HG02610 (cell line): Measurements from ENCODE around the gene NOD2.
A peak's percentile ranks its signal among the peaks of the same experiment; 100 is the strongest.

Experiments used
- ATAC-seq: cut with Tn5 transposase; IDR thresholded peaks from one replicate; pipeline ENCODE4 v1.9.1; 2021; ENCODE audit warnings: mild to moderate bottlenecking, moderate library complexity; ENCODE audit not compliant: unreplicated experiment

Gene NOD2

DNA sequence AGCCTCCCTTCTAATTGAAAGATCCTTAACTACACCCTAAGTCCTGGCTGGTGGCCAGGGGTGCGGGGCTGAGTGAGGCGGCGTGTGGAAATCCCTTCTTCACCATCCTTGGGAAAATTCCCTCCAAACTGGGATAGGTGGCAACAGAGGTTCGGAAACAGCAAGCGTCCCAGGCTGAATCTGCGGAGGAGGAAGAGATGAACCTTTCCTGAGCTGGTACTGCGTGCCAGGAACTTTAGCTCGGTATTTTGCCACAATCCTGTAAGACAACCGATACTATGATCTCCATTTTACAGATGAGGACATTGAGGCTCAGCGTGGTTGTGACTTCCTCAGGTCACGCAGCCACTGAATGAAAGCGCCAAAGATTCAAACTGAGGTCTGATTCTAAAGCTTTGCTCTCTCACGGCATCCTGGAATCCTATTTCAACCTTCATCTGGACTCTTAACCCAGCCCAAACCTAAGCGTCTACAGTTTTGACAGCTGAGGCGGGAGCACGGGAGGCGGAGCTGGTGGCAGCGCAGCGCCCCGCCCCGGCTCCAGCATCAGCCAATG, 47.9 kb downstream of the NOD2 start:
- no peak for ATAC-seq

DNA sequence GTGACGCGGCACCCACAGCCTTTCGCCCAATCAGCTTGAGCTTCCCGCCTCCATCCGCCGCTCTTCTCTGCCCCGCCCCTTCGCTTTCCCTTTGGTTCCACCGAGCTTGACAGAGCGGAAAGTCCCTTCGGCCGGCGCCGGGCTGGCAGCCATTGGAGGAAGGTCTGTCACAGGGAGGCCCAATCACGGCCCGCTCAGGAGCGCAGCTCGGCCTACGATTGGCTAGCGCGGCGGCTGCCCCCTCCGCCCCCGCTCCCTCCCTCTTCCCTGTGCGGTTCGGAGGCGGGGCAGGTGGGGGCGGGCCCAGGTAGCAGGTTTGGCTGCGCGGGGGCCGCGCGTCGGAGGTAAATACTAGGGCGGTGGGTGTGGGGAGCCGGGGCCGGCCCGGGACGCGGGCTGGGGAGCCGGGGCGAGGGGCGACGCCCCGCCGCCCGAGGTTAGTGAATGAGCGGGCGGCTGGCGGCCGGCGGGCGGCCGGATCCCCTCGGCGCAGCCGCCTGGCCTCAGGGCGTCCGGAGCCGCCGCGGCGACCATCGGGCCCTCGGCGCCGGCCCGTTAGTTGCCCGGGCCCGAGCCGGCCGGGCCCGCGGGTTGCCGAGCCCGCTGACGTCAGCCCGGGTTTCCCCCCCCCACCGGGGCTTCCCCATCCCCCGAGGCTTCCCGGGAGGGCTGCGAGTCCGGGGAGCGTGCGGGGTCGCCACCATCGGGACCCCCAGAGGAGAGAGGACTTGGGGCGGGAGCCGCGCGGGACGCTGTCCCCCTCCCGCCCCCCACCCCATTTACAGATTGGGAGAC, 48.6 kb downstream of the NOD2 start, which contains the start of gene CYLD:
Gene CYLD (plus strand): TSS at position 306 of the 795 bp plus-strand sequence. CDS start 7,613 bp downstream, outside the sequence.
- ATAC-seq: peak; percentile 92

DNA sequence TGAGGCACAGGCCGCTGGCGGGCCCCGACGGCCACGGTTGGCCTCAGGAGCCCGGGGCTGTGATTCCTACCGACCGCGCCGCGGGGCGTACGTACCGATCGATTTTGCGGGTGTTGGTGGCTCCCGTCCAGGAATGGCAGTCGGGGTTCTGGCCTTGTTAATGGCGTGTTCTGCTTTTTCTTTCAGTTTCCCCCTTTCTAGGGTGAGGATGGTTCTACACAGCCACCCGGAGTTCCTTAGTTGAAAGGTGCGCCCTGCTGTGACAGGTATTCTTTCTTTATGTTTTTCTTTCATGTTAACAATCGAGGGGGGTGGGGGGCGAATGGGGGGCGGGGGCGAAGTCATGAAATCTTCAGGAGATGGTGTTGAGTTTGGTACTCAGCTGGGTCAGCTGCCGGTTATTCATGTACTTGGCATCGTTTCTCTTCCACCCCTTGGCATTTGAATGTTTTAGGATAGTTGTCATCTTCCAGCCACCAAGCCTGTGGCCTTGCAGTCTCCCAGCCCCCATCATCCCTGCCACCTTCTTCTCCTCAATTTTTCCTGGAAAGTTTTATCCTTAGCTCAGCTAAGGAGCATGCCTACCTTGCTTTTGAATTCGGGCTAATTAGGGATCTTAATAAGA, 49.3 kb downstream of the NOD2 start:
- no peak for ATAC-seq

DNA sequence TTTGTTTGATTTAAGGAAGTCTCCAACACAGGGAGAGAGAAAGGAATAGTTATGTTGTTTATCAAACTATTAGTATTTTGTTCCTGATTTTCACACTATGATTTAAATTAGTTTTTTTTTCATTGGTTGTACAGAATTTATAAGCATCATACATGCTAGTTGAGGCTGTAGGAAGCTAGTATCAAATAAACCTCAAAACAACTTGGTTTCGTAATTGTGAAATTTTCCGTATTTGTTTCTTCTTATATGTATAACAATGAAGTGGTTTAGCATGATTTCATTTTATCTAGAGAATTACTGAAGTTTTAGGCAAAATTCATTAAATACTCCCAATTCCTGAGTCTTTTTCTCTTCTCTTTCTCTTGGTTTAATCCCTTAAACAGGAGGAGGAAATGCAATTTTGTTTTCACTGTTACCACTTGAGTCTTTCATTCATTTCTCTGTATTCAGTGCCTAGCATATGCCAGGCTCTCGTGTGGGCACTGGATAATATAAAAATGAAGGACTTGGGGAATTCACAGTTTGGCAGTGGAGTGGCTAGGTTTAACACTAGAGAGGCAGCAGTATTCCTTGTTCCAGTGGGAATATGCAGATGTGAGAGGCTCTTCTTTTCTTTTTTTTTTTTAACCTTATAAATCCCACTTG, 50.3 kb downstream of the NOD2 start:
- no peak for ATAC-seq

DNA sequence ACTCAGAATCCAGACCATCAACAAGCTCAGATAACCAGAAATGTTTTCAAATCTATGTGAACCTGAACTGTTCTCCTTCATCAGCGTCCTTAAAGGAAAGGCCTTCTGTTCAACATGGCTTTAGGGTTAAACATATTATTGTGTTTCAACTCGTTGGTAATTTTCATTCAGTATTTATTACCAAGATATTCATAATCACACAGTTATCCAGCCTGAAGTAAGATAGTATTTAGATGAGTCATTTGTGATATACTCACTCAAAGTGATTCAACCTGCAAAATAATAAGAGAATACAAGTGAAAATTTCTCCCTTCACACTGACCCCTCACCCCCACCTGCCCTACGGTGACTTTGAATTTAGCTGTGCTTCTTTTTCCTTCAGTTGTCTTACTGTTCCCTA, 51.5 kb downstream of the NOD2 start:
- ATAC-seq: no peak

DNA sequence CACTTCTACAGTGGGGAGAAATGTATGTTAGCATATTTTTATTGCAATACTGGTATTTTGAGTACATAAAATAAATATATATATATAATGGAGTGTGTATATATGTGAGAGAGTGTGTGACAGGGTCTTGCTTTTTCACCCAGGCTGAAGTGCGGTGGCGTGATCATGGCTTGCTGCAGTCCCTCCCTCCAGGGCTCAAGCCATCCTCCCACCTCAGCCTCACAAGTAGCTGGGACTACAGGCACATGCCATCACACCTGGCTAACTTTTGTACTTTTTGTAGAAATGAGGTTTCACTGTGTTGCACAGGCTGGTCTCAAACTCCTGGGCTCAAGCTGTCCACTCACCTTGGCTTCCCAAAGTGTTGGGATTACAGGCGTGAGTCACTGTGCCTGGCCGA, 52.5 kb downstream of the NOD2 start:
- ATAC-seq: no peak

DNA sequence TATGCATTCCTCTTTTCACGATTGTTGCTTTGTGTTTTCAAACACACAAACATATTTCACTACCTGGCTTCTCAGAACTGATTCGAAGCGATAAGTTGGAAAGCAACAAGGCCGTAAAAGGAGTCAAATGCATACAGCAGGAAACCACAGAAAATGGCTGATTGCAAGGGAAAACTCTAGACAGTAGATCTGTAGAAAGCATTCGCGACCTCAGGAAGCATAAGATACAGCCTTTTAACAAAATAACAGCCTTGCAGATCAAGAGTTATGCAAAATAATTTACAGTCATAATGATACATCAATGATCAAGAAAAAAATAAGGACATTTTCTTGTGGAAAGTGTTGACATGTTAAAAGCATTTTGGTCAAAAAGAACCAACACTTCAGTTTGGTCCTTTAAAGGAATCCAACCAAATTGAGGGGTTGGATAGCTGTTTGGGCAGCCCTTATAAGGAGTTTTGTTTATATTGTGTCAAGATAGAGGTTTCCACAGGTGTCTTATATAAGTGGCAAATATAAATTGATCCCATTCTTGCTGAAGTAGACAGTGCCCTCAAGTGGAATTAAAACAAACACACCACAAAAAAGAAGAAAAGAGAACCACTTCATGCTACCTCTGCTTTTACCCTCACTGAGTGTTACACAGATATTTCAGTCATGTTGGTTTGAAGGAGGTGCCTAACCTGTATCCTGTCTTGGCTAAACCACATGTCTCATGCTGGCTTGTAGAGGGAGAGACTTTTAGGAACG, 54.0 kb downstream of the NOD2 start:
- ATAC-seq: peak; percentile 48

DNA sequence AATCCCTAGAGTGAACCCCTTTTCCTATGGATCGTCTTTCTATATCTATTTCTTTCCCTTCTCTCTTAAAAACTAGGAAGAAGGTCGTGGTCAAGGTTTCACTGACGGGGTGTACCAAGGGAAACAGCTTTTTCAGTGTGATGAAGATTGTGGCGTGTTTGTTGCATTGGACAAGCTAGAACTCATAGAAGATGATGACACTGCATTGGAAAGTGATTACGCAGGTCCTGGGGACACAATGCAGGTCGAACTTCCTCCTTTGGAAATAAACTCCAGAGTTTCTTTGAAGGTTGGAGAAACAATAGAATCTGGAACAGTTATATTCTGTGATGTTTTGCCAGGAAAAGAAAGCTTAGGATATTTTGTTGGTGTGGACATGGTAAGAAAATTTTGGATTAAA, 58.1 kb downstream of the NOD2 start:
- ATAC-seq: no peak

DNA sequence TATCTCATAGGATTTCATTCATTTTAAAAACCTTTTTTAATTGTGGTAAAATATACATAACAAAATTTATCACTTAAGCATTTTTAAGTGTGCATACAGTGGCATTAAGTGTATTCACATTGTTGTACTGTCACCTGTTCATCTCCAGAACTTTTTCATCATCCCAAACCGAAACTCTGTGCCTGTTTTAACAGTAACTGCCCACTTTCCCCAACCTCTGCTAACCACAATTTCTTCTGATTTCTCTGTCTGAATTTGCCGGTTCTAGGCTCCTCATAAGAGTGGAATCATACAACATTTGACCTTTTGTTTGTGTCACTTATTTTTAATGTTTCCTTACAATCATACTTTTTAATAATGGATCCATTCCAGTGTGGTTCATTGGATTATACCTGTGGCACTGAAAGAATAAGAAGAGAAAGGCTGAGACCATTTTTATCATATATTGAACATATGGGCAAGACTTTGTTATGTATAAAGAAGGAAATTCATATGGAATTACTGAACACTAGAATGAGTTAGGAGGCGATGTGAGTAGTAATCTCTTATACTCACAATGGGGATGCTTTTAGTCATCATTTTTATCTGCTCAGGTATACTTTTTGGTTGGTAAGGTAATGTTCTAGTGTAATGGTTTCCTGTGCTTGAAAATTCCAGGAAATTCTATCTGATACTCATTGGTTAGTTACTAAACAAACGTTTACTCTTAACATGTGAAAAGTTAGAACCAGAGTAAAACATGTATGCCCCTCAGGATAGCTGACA, 59.2 kb downstream of the NOD2 start:
- no peak for ATAC-seq

DNA sequence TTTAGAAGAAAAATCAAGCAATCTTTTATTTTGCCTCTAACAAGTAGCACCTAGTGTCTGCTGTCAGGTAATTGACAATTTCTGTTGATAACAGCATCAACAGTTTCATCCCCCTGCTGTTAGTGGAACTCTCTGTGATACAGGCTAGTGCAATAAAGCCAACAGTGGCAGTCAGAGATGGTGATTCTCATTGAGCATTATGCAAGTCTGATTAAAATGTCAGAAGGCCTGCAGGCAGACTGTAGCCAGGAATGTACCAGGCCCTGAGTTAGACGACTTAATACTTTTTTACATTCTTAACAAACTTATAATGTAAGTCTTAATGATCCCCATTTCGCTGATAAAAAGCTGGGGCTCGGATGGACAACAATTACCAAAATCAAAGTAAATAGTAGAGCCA, 63.1 kb downstream of the NOD2 start:
- no peak for ATAC-seq

DNA sequence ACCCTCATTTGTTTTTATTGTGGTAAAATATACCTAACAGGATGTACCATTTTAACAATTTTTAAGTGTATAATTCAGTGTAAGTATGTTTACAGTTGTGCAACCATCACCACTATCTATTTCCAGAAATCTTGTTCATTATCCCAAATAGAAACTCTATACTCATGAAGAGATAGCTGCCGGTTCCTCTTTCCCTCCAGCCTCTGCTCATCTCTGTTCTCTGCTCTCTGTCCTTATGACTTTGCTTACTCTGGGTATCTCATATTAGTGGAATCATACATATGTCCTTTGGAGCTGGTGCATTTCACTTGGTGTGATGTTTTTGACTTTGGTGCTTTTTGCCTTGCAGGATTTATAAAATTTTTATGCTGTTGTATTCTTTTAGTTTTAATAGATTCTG, 67.9 kb downstream of the NOD2 start:
- ATAC-seq: no peak

DNA sequence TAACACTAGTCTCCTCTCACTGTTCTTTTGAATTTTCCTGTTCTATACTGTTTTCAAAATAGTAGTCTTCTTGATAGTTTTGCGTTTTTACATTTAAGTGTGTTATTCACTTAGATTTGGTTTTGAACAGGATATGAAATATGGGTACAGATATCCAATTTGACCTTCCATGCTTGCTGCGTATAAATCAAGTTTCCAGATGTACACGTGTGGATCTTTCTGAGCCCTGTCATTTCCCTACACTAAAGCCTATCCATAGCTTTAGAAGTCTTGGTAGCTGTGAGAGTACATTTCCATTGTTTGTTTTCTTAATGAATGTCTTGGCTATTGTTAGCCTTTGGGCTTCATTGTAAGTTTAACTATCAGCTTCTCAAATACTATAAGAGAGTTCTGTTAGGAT, 68.8 kb downstream of the NOD2 start:
- no peak for ATAC-seq

DNA sequence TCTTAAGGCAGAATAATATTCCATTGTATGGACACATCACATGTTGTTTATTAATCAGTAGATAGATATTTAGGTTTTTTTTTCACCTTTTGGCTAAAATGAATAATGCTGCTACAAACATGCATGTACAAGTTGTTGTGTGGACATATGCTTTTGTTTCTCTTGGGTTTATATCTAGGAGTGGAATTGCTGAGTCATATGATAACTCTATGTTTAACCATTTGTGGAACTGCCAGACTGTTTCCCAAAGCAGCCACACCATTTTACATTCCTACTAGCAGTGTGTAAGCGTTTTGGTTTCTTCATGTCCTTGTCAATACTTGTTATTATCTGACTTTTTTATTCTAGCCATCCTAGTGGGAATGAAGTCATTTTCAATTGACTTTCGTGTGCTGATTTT, 69.8 kb downstream of the NOD2 start:
- ATAC-seq: no peak

DNA sequence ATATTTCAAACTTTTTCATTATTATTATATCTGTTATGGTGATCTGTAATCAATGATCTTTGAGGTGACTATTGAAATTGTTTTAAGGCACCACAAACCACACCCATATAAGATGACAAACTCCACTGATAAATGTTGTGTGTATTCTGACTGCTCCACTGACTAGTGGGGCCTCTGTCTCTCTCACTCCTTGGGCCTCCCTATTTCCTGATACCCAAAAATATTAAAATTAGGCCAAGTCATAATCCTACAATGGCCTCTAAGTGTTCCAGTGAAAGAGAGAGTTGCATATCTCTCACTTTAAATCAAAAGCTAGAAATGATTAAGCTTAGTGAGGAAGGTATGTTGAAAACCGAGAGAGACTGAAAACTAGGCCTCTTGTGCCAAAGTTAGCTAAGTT, 71.9 kb downstream of the NOD2 start:
- ATAC-seq: no peak

DNA sequence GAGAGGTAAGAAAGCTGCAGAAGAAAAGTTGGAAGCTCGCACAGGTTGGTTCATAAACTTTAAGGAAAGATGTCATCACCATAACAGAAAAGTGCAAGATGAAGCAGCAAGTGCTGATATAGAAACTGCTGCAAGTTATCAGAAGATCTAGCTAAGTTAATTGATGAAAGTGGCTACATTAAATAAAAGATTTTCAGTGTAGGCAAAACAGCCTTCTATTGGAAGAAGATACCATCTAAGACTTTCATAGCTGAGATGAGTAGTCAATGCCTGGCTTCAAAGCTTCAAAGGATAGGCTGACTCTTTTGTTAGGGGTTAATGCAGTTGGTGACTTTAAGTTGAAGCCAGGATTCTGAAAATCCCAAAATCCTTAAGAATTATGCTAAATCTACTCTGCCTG, 72.5 kb downstream of the NOD2 start:
- ATAC-seq: no peak

DNA sequence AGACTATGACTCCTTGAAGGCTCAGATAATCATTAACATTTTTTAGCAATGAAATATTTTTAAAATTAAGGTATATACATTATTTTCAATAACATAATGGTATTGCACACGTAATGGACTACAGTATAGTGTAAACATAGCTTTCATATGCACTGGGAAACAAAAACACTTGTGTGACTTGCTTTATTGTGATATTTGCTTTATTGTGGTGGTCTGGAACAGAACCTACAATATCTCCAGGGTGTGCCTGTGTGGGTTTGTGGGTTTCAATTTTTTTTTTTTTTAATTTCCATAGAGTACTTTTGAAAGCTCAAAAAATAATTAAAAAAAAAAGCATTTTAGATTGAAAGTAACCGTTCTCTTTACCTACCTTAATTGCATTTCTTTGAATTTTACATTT, 73.8 kb downstream of the NOD2 start:
- no peak for ATAC-seq

DNA sequence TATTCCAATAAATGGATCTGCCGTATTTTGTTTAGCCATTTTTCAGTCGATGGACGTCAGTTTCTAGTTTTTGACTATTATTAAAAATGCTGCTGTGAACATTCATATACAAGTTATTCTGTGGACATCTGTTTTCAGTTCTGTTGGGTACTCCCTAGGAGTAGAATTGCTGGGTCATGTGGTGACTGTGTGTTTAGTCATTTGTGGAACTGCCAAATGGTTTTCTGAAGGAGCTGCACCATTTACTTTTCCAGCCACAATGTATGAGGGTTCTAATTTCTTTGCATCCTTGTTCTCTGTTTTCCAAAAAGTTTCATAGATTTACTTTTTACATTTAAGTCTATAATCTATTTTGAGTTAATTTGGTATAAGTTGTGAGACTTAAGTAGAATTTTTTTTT, 78.0 kb downstream of the NOD2 start:
- no peak for ATAC-seq

DNA sequence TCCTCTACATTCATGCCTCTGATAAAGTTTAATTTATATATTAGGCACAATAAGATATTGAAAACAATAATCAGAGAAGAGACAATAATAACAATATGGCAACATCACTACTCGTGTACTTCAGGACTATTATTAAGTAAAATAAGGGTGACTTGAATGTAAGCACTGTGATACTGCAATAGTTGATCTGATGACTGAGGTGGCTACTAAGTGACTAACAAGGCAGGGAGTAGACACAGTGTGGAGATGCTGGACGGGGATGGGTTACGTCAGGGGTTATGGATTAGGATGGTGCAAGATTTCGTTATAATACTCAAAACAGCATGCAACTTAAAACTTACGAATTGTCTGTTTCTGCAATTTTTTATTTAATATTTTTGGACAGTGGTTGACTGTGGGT, 81.0 kb downstream of the NOD2 start:
- ATAC-seq: no peak

DNA sequence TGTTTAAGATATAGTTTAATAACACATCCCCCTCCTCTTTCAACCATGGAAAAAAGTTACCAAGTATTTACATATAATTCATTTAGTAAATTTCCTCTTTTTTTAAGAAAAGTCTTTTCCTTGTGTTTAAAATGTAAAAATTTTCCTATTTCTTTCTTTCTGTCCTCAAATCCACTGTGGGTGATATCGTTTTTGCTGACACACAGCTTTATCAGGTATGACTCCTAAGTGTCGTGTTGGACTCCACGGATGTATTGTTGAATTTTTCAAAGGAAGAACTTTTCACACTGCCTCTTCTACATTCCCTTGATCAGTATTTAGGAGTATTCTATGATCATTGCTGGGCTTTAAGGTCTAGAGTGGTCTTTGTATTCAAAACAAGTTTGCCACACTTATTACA, 81.6 kb downstream of the NOD2 start:
- ATAC-seq: no peak

DNA sequence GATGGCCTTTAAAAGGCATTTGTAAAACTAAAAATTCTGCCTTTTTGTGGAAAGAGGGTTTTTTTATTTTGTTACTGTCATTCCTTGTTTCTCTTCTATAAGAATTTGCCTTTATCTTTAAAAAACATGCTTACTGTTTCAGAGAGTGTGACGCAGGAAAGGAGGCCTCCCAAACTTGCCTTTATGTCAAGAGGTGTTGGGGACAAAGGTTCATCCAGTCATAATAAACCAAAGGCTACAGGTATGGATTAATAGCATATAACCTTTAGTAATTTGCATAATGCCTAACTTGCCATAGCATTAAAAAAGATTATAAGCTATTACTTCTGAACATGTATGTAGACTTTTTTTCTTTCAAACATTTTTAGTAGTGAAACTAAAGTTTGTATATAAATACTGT, 82.6 kb downstream of the NOD2 start:
- ATAC-seq: no peak
